C1 segment of cervical spinal cord (tissue), 14 donors: ENCODE measurements around the gene TMC4.
A peak's percentile ranks its signal among the peaks of the same experiment; 100 is the strongest.
"Not testable (repeated sequence)": the region's sequence is repeated elsewhere in the genome, so short reads cannot be mapped to it uniquely, and the experiment has no call there.

Experiments used
- DNase-seq, 14 donors: peaks; one replicate each; lab custom pipeline; 2025; lab: John Stamatoyannopoulos, UW

Gene TMC4

GRCh38 chr19:54179921-54180461, 7.0 kb upstream of the TMC4 start:
- DNase-seq: peak in 4 of 14 donors; percentile 9 to 36 (median 30)

- no peak for DNase-seq
Observed at GRCh38 chr19:54179262-54179852, 6.4 kb upstream of the TMC4 start.

GRCh38 chr19:54178581-54179261, 5.8 kb upstream of the TMC4 start:
- DNase-seq: peak in 4 of 14 donors; percentile 6 to 40 (median 27)

GRCh38 chr19:54173951-54174834, 1.2 kb upstream of the TMC4 start:
- no peak for DNase-seq

GRCh38 chr19:54173359-54173699, 369 bp upstream of the TMC4 start:
- no peak for DNase-seq

GRCh38 chr19:54171736-54172431, 1.1 kb downstream of the TMC4 start:
- DNase-seq: not testable (repeated sequence)

GRCh38 chr19:54169149-54169740, 3.7 kb downstream of the TMC4 start:
- DNase-seq: no peak

- DNase-seq: peak; percentile 14 to 84 (median 54)
Observed at GRCh38 chr19:54168174-54168917, 4.6 kb downstream of the TMC4 start.

GRCh38 chr19:54165222-54165621, 7.7 kb downstream of the TMC4 start:
- no peak for DNase-seq

GRCh38 chr19:54164369-54165068, 8.4 kb downstream of the TMC4 start:
- no peak for DNase-seq

GRCh38 chr19:54162884-54163283, 10.1 kb downstream of the TMC4 start:
- DNase-seq: no peak

- DNase-seq: peak in 9 of 14 donors; percentile 29 to 78 (median 47)
Observed at GRCh38 chr19:54162241-54162805, 10.6 kb downstream of the TMC4 start.

- DNase-seq: no peak
Observed at GRCh38 chr19:54160854-54161253, 12.1 kb downstream of the TMC4 start.

GRCh38 chr19:54160182-54160811, 12.7 kb downstream of the TMC4 start:
- DNase-seq: peak in 1 of 14 donors; percentile 55

GRCh38 chr19:54159352-54160181, 13.4 kb downstream of the TMC4 start, which contains the start of gene LENG1:
TSS of gene LENG1 (minus strand) at chr19:54159721. CDS start at chr19:54159695, 26 bp downstream.
- DNase-seq: peak; percentile 88 to 100 (median 98)

GRCh38 chr19:54158812-54159351, 14.1 kb downstream of the TMC4 start:
- no peak for DNase-seq

GRCh38 chr19:54156953-54157352, 16.0 kb downstream of the TMC4 start:
- no peak for DNase-seq

- DNase-seq: no peak
Observed at GRCh38 chr19:54156490-54156889, 16.5 kb downstream of the TMC4 start.
